Endothelial cell of umbilical vein (primary cell): ENCODE data around the gene PLCH1. TPM values are rescaled to one million over a fixed set of nuclear protein-coding genes. Genes with fewer than 3 reads are reported as not detected.

Source experiments
- BruUV-seq: library from RNA; stranded (reverse); fragments of 400-500 nt; replicated peaks from 2 replicates; lab custom pipeline; 2021; lab: Mats Ljungman, UMichigan
- CTCF ChIA-PET: fragments of 300-600, 350-600 bp; sonication (Branson Sonifier 250); formaldehyde crosslinking; loops from one replicate; lab custom pipeline; 2021; ENCODE audit warnings: antibody characterized with exemption, inconsistent platforms; lab: Charles Lee
- POLR2A ChIA-PET: fragments of 300-600, 350-600 bp; sonication (Branson Sonifier 250); formaldehyde crosslinking; loops from one replicate; lab custom pipeline; 2021; ENCODE audit warnings: antibody characterized with exemption, inconsistent platforms; lab: Charles Lee
- DNase-seq: peaks from one replicate; pipeline ENCODE4 v3.0.0-alpha.2; 2011; ENCODE audit warnings: low read depth, low spot score
- FAIRE-seq: peaks from 2 replicates; lab custom pipeline; 2011; peaks lifted over from hg19 to GRCh38; lab: Jason Lieb, UNC
- H2AFZ ChIP-seq: 2 replicates; pipeline ENCODE4 v1.6.0; 2012; ENCODE audit warnings: low read depth, low read length, control low read depth, inconsistent platforms
- H3K27ac ChIP-seq: 2 replicates; pipeline ENCODE4 v1.5.1; 2011; ENCODE audit warnings: low read depth, mild to moderate bottlenecking, control low read depth, low read length, moderate library complexity; ENCODE audit not compliant: insufficient read depth
- H3K27me3 ChIP-seq, 2 experiments: 2 replicates each; pipeline versions ENCODE4 v1.6.0 to v1.6.1; 2011; ENCODE audit warnings: low read length in 2 of 2, mixed read lengths in 1 of 2; ENCODE audit not compliant: control insufficient read depth in 2 of 2, insufficient read depth in 2 of 2
- H3K36me3 ChIP-seq, 2 experiments: 2 replicates in 1 of 2; 3 replicates in 1 of 2; pipeline ENCODE4 v1.5.1; 2011; ENCODE audit warnings: low read length in 2 of 2, mild to moderate bottlenecking in 1 of 2, moderate library complexity in 1 of 2; ENCODE audit not compliant: control insufficient read depth in 2 of 2, insufficient read depth in 2 of 2; ENCODE audit errors: extremely low read depth in 1 of 2
- H3K4me1 ChIP-seq: 3 replicates; pipeline ENCODE4 v1.5.1; 2011; ENCODE audit warnings: mild to moderate bottlenecking, low read length; ENCODE audit not compliant: control insufficient read depth, insufficient read depth; ENCODE audit errors: extremely low read depth
- H3K4me2 ChIP-seq: 2 replicates; pipeline ENCODE4 v1.6.1; 2011; ENCODE audit warnings: low read length, control low read depth, mixed read lengths; ENCODE audit not compliant: insufficient read depth
- H3K4me3 ChIP-seq, 3 experiments: fragments of 200-600 bp in 1 of 3; sonication (generic), shearing (Covaris generic) in 1 of 3; replicated peaks in 1 of 3; 2 replicates each; pipeline ENCODE4 v1.5.1; 2011 to 2016; ENCODE audit warnings: control low read depth in 3 of 3, low read length in 3 of 3, mild to moderate bottlenecking in 2 of 3, inconsistent platforms in 1 of 3, low read depth in 1 of 3, moderate library complexity in 1 of 3; ENCODE audit not compliant: insufficient read depth in 1 of 3
- H3K79me2 ChIP-seq: 2 replicates; pipeline ENCODE4 v1.6.0; 2012; ENCODE audit warnings: low read length, inconsistent platforms; ENCODE audit not compliant: control insufficient read depth, insufficient read depth
- H3K9ac ChIP-seq: replicated peaks from 2 replicates; pipeline ENCODE3; 2011; ENCODE audit warnings: low read length, control low read depth; ENCODE audit not compliant: insufficient read depth; ENCODE audit errors: extremely low read depth
- H3K9me1 ChIP-seq: replicated peaks from 3 replicates; pipeline ENCODE4 v1.6.0; 2011; ENCODE audit warnings: mild to moderate bottlenecking, low read length; ENCODE audit not compliant: control insufficient read depth, insufficient read depth; ENCODE audit errors: extremely low read depth
- H3K9me3 ChIP-seq: replicated peaks from 2 replicates; pipeline ENCODE4 v1.5.1; 2012; ENCODE audit warnings: low read length, inconsistent platforms; ENCODE audit not compliant: control insufficient read depth, insufficient read depth
- H4K20me1 ChIP-seq: replicated peaks from 2 replicates; pipeline ENCODE3; 2011; ENCODE audit warnings: mild to moderate bottlenecking, low read length; ENCODE audit not compliant: control insufficient read depth, insufficient read depth; ENCODE audit errors: extremely low read depth
- CTCF ChIP-seq, 2 donors: IDR thresholded peaks; 1 replicate in 1 of 2; 2 replicates in 1 of 2; pipeline ENCODE4 v1.5.1; 2011; ENCODE audit warnings: low read length in 2 of 2, mild to moderate bottlenecking in 2 of 2, moderate library complexity in 2 of 2, control low read depth in 1 of 2, inconsistent platforms in 1 of 2, low read depth in 1 of 2; ENCODE audit not compliant: insufficient read depth in 1 of 2; ENCODE audit errors: extremely low read depth in 1 of 2
- EZH2 ChIP-seq: IDR thresholded peaks from 2 replicates; pipeline ENCODE4 v1.6.1; 2012; ENCODE audit warnings: borderline replicate concordance, low read depth, mild to moderate bottlenecking, moderate library complexity, low read length, inconsistent platforms; ENCODE audit not compliant: severe bottlenecking
- FOS ChIP-seq: IDR thresholded peaks from 2 replicates; pipeline ENCODE4 v1.6.1; 2011; ENCODE audit warnings: mild to moderate bottlenecking, low read length, moderate library complexity, borderline replicate concordance; ENCODE audit not compliant: insufficient read depth
- GATA2 ChIP-seq: IDR thresholded peaks from 2 replicates; pipeline ENCODE4 v1.7.0; 2011; ENCODE audit warnings: low read depth, mild to moderate bottlenecking, moderate library complexity, mixed read lengths, low read length; ENCODE audit not compliant: insufficient read length, insufficient read depth
- JUN ChIP-seq: IDR thresholded peaks from 2 replicates; pipeline ENCODE4 v1.6.1; 2011; ENCODE audit warnings: borderline replicate concordance, low read depth; ENCODE audit not compliant: insufficient read length, insufficient read depth
- MAX ChIP-seq: IDR thresholded peaks from 2 replicates; pipeline ENCODE4 v1.6.1; 2011; ENCODE audit not compliant: insufficient read depth, insufficient read length
- MYC ChIP-seq: IDR thresholded peaks from one replicate; pipeline ENCODE4 v1.6.1; 2011; ENCODE audit warnings: mild to moderate bottlenecking, low read depth, low read length
- POLR2A ChIP-seq: IDR thresholded peaks from 2 replicates; pipeline ENCODE4 v1.6.1; 2012; ENCODE audit warnings: low read depth, mild to moderate bottlenecking, control low read depth, low read length
- POLR2AphosphoS5 ChIP-seq: IDR thresholded peaks from 2 replicates; pipeline ENCODE4 v1.6.1; 2012; ENCODE audit warnings: low read depth, mild to moderate bottlenecking, control low read depth, low read length, moderate library complexity; ENCODE audit not compliant: insufficient read depth
- dilution Hi-C: fragments of 300-500 bp; cut with MboI; formaldehyde crosslinking; loops from one replicate; pipeline ENCODE4 v1.15.0; 2019; ENCODE audit warnings: low sequenced_read_pairs; ENCODE audit not compliant: extremely low pct_ligation_motif_present
- intact Hi-C: fragments of 100-400 bp; cut with micrococcal nuclease; formaldehyde crosslinking; loops from one replicate; pipeline ENCODE4 v1.10.0; 2022
- polyA plus RNA-seq, 4 experiments: library from polyadenylated mRNA; depleted of rRNA in 3 of 4; stranded (reverse) in 3 of 4; unstranded in 1 of 4; fragments of >200 nt; gene quantifications; 2 replicates each; pipeline versions ENCODE4 v1.2.1 to v1.2.3, GENCODE V29; 2011 to 2012; ENCODE audit warnings: missing spikeins in 1 of 4
- total RNA-seq: library from RNA; stranded (reverse); gene quantifications from 2 replicates; pipeline ENCODE4 v1.2.3, GENCODE V29; 2021

PLCH1 gene
- total and polyA plus RNA-seq, 2 donors (not counting 3 experiments of a cell fraction or from before 2014, with no cell fraction given) = 0.03 TPM; not detected in 1

- Histone ChIP-seq H3K79me2 (no peaks in the 10 kb centered on the region), H3K4me1 (no peaks in the 10 kb centered on the region), H3K27me3 (peaks cover 0 to 2% of the 10 kb centered on the region in 2 experiments), H3K9me3 (no peaks in the 10 kb centered on the region), H2AFZ (no peak overlapping the region), H3K27ac (no peak overlapping the region), H3K4me2 (no peak overlapping the region), H3K9ac (no peak overlapping the region), H3K36me3 (no peaks in the 10 kb centered on the region), H4K20me1 (no peaks in the 10 kb centered on the region), H3K4me3 (no peak overlapping the region), H3K9me1 (no peaks in the 10 kb centered on the region)
- ChIA-PET POLR2A (no interaction called here), CTCF (interaction anchor here (1.0 to 1.1 kb wide), 2 partner anchors 372 to 423 kb away, joined by 3 read pairs; no protein-coding TSS in a partner anchor)
- no TSS peak for BruUV-seq
- FAIRE-seq = no peak
- intact Hi-C loops (no loop called here), dilution Hi-C loops (no loop called here)
- TF ChIP-seq MAX (no peak), GATA2 (no peak), CTCF (IDR thresholded peaks at IDR 0.05; ENCODE audit: extremely low read depth in 1 of 2, insufficient read depth in 1 of 2, low read depth in 1 of 2, low read length in 2 of 2) (no peak), POLR2AphosphoS5 (no peak), POLR2A (no peak), EZH2 (no peak), FOS (no peak), MYC (no peak), JUN (no peak)
- DNase-seq = no peak
These were observed 417.4 kb downstream of the PLCH1 start for GRCh38 chr3:155327430-155327829.
